Common myeloid progenitor, CD34-positive (primary cell): ENCODE results near the gene ATP8A1.

Experiments
- CTCF ChIA-PET: fragments of 350-600 bp; sonication (Branson Sonifier 250); formaldehyde crosslinking; loops from one replicate; lab custom pipeline; 2021; ENCODE audit warnings: antibody characterized with exemption; lab: Charles Lee
- POLR2A ChIA-PET: fragments of 350-600 bp; sonication (Branson Sonifier 250); formaldehyde crosslinking; loops from one replicate; lab custom pipeline; 2021; ENCODE audit warnings: antibody characterized with exemption; lab: Charles Lee
- DNase-seq, 3 donors: peaks; one replicate each; pipeline versions ENCODE4 v3.0.0 to v3.0.0-alpha.2; 2013
- H3K27ac ChIP-seq, 2 experiments: 1 replicate in 1 of 2; 2 replicates in 1 of 2; pipeline ENCODE4 v1.7.0; 2013; ENCODE audit warnings: inconsistent platforms in 2 of 2, low read length in 2 of 2, mild to moderate bottlenecking in 2 of 2, low read depth in 1 of 2, moderate library complexity in 1 of 2; ENCODE audit not compliant: severe bottlenecking in 2 of 2, insufficient read depth in 1 of 2, poor library complexity in 1 of 2
- H3K27me3 ChIP-seq, 5 experiments: replicated peaks in 2 of 5; 1 replicate in 3 of 5; 2 replicates in 2 of 5; pipeline versions ENCODE4 v1.6.1 to v1.7.0; 2013; ENCODE audit warnings: low read length in 4 of 5, mild to moderate bottlenecking in 2 of 5, moderate library complexity in 2 of 5, inconsistent platforms in 1 of 5; ENCODE audit not compliant: insufficient read depth in 5 of 5, control insufficient read depth in 4 of 5
- H3K36me3 ChIP-seq, 4 experiments: 1 replicate in 2 of 4; 2 replicates in 2 of 4; pipeline versions ENCODE4 v1.6.1 to v1.7.0; 2013; ENCODE audit warnings: low read length in 3 of 4, control low read depth in 1 of 4, mild to moderate bottlenecking in 1 of 4; ENCODE audit not compliant: control insufficient read depth in 4 of 4, insufficient read depth in 4 of 4
- H3K4me1 ChIP-seq, 4 experiments: 1 replicate in 3 of 4; 2 replicates in 1 of 4; pipeline versions ENCODE4 v1.6.1 to v1.7.1; 2013; ENCODE audit warnings: low read length in 3 of 4, mild to moderate bottlenecking in 3 of 4, control low read depth in 1 of 4, inconsistent platforms in 1 of 4, moderate library complexity in 1 of 4; ENCODE audit not compliant: control insufficient read depth in 4 of 4, insufficient read depth in 4 of 4; ENCODE audit errors: control extremely low read depth in 1 of 4
- H3K4me3 ChIP-seq, 7 experiments: 1 replicate in 4 of 7; 2 replicates in 3 of 7; pipeline versions ENCODE4 v1.5.1 to v1.7.0; 2013; ENCODE audit warnings: mild to moderate bottlenecking in 7 of 7, low read length in 6 of 7, moderate library complexity in 6 of 7, inconsistent platforms in 2 of 7, low read depth in 2 of 7, control low read depth in 1 of 7; ENCODE audit not compliant: insufficient read depth in 4 of 7, control insufficient read depth in 1 of 7; ENCODE audit errors: extremely low read depth in 1 of 7
- H3K9me3 ChIP-seq, 5 experiments: 1 replicate in 4 of 5; 2 replicates in 1 of 5; pipeline versions ENCODE4 v1.6.1 to v1.7.1; 2013; ENCODE audit warnings: low read length in 4 of 5, mild to moderate bottlenecking in 2 of 5, inconsistent platforms in 1 of 5, low read depth in 1 of 5, moderate library complexity in 1 of 5; ENCODE audit not compliant: control insufficient read depth in 4 of 5, insufficient read depth in 2 of 5; ENCODE audit errors: control extremely low read depth in 1 of 5
- WGBS: methylation state at CpG from one replicate; pipeline ENCODE4 v1.1.5; 2013; ENCODE audit not compliant: insufficient coverage; 5-methylcytosine and 5-hydroxymethylcytosine counted together

The ATP8A1 gene

GRCh38 chr4:42603862-42604261 is 53.0 kb downstream of the ATP8A1 start:
- no peaks in the 10 kb centered on the region for H3K4me1 ChIP-seq

DNA sequence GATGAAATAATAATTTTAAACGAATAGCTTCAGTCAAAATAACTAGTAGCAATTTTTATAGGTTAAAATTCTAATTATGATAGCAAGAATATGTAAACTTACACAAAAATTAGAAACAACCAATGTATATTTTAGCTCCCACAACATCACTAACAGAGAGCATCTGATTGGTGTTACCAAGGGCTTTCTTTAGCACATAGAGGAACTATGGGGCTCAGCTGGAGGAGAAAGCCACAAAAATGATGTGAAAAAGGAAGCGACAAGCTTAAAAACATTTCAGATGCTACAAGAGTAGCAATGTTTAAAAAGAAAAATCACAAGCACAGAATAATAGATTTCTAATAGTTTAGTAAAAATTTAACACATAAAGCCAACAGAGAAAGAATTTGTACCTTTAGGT is 56.3 kb downstream of the ATP8A1 start:
- H3K36me3 ChIP-seq = peaks cover 0 to 8% (median 3%) of the 10 kb centered on the region in 4 experiments
- CTCF ChIA-PET = interaction anchor here (1.2 kb wide), 1 partner anchor 217 kb away, joined by 3 read pairs; no protein-coding TSS in a partner anchor
- POLR2A ChIA-PET = no interaction called here
- no peak overlapping the region for H3K4me3 ChIP-seq
- no CpG with 5 or more reads among the region's 2 CpGs for WGBS
- no peaks in the 10 kb centered on the region for H3K9me3 ChIP-seq
- H3K27ac ChIP-seq = no peak overlapping the region
- H3K27me3 ChIP-seq = no peaks in the 10 kb centered on the region
- H3K4me1 ChIP-seq = no peaks in the 10 kb centered on the region
- DNase-seq = peak in 2 of 3 donors; percentile 33 to 52

More at GRCh38 chr4:42603862-42604261, 53.0 kb downstream of the ATP8A1 start:
- no peaks in the 10 kb centered on the region for H3K9me3 ChIP-seq
- DNase-seq = no peak
- CTCF ChIA-PET = interaction anchor here (2.0 kb wide), 1 partner anchor 10 kb away, joined by 6 read pairs; no protein-coding TSS in a partner anchor
- peaks cover 0 to 10% (median 5%) of the 10 kb centered on the region in 4 experiments for H3K36me3 ChIP-seq
- POLR2A ChIA-PET = no interaction called here
- 90% methylated on average over 2 of the region's 2 CpGs for WGBS
- no peak overlapping the region for H3K4me3 ChIP-seq
- H3K27me3 ChIP-seq = no peaks in the 10 kb centered on the region
- H3K27ac ChIP-seq = no peak overlapping the region

- DNase-seq = no peak
- no peaks in the 10 kb centered on the region for H3K27me3 ChIP-seq
- CTCF ChIA-PET = interaction anchor here (0.6 kb wide), 1 partner anchor 30 kb away, joined by 4 read pairs; no protein-coding TSS in a partner anchor
- POLR2A ChIA-PET = no interaction called here
- peaks cover 0 to 8% (median 1%) of the 10 kb centered on the region in 4 experiments for H3K36me3 ChIP-seq
- H3K27ac ChIP-seq = no peak overlapping the region
- H3K4me3 ChIP-seq = no peak overlapping the region
- H3K9me3 ChIP-seq = no peaks in the 10 kb centered on the region
- WGBS = 88% methylated on average over 1 of the region's 2 CpGs
- no peaks in the 10 kb centered on the region for H3K4me1 ChIP-seq
Measured at GRCh38 chr4:42596918-42597317, 60.0 kb downstream of the ATP8A1 start.

GRCh38 chr4:42594888-42595287 is 62.0 kb downstream of the ATP8A1 start:
- no peaks in the 10 kb centered on the region for H3K27me3 ChIP-seq
- H3K4me1 ChIP-seq = no peaks in the 10 kb centered on the region
- H3K36me3 ChIP-seq = peaks cover 0 to 8% (median 1%) of the 10 kb centered on the region in 4 experiments
- CTCF ChIA-PET = no interaction called here
- no peak for DNase-seq
- H3K27ac ChIP-seq = no peak overlapping the region
- no CpG with 5 or more reads among the region's 1 CpG for WGBS
- POLR2A ChIA-PET = no interaction called here
- no peaks in the 10 kb centered on the region for H3K9me3 ChIP-seq
- no peak overlapping the region for H3K4me3 ChIP-seq

GRCh38 chr4:42588909-42589308 is 68.0 kb downstream of the ATP8A1 start:
- Histone ChIP-seq H3K9me3 (no peaks in the 10 kb centered on the region), H3K27me3 (no peaks in the 10 kb centered on the region), H3K27ac (no peak overlapping the region), H3K4me3 (no peak overlapping the region), H3K4me1 (no peaks in the 10 kb centered on the region), H3K36me3 (peaks cover 2 to 21% (median 6%) of the 10 kb centered on the region in 4 experiments)
- WGBS = no CpG with 5 or more reads among the region's 2 CpGs
- CTCF ChIA-PET = interaction anchor here (1.2 to 1.4 kb wide), 2 partner anchors 20 to 44 kb away, joined by 3 read pairs; no protein-coding TSS in a partner anchor
- POLR2A ChIA-PET = no interaction called here
- DNase-seq = peak; percentile 57 to 85 (median 72)

- Histone ChIP-seq H3K27me3 (no peaks in the 10 kb centered on the region), H3K36me3 (peaks cover 3 to 22% (median 9%) of the 10 kb centered on the region in 4 experiments), H3K9me3 (no peaks in the 10 kb centered on the region), H3K4me3 (no peak overlapping the region), H3K4me1 (no peaks in the 10 kb centered on the region), H3K27ac (no peak overlapping the region)
- WGBS = no CpG with 5 or more reads among the region's 1 CpG
- no peak for DNase-seq
- POLR2A ChIA-PET = no interaction called here
- CTCF ChIA-PET = interaction anchor here (1.2 kb wide), 1 partner anchor 10 kb away, joined by 3 read pairs; no protein-coding TSS in a partner anchor
Measured at GRCh38 chr4:42586775-42587174, 70.1 kb downstream of the ATP8A1 start.

DNA sequence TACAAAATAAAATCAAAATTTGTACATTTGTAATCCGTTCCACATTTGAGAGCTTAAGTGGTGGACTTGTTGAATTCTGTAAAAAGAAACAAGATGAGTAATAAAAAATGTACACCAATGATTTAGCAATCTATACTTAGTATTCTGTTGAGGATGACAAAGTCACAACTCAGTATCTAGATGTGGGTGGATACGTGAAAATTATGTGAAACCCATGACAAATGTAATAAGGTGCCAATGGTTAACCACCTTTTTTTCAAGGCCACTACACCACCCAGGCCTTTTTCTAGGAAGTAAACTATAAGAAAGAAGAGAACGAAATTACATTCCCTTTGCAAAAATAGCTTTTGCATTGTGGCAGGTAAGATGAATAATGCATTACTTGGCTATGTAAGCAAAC is 77.0 kb downstream of the ATP8A1 start:
- CTCF ChIA-PET = interaction anchor here (0.9 kb wide), 1 partner anchor 11 kb away, joined by 3 read pairs; no protein-coding TSS in a partner anchor
- peaks cover 8 to 22% (median 10%) of the 10 kb centered on the region in 4 experiments for H3K36me3 ChIP-seq

More for the DNA sequence above, 77.0 kb downstream of the ATP8A1 start:
- POLR2A ChIA-PET = interaction anchor here (0.6 kb wide), 1 partner anchor 78 kb away, joined by 4 read pairs; no protein-coding TSS in a partner anchor
- no peak overlapping the region for H3K4me3 ChIP-seq
- WGBS = no CpG with 5 or more reads among the region's 3 CpGs
- H3K4me1 ChIP-seq = no peaks in the 10 kb centered on the region
- no peak for DNase-seq
- no peaks in the 10 kb centered on the region for H3K9me3 ChIP-seq
- no peaks in the 10 kb centered on the region for H3K27me3 ChIP-seq
- H3K27ac ChIP-seq = no peak overlapping the region
